ENCODE results near the gene ZNF423. TPM values are rescaled to one million over a fixed set of nuclear protein-coding genes. Genes with fewer than 3 reads are reported as not detected.

The ZNF423 gene
- polyA plus RNA-seq, 1 donor from 2014 or later, result 4.5 TPM

GRCh38 chr16:49703483-49703882, 152.4 kb downstream of the ZNF423 start:
- H2AFZ ChIP-seq (ENCODE audit: low read depth, low read length), result no peak overlapping the region
- no peaks in the 10 kb centered on the region for H3K36me3 ChIP-seq (ENCODE audit: insufficient read depth, low read length)
- TF ChIP-seq EZH2 (IDR thresholded peaks at IDR 0.05; ENCODE audit: borderline replicate concordance, insufficient read depth, low read length, poor library complexity, severe bottlenecking), result no peak
- TF ChIP-seq SMC3 (conservative IDR thresholded peaks at IDR 0.05; ENCODE audit: poor library complexity), result no peak
- TF ChIP-seq, protein P1, sequence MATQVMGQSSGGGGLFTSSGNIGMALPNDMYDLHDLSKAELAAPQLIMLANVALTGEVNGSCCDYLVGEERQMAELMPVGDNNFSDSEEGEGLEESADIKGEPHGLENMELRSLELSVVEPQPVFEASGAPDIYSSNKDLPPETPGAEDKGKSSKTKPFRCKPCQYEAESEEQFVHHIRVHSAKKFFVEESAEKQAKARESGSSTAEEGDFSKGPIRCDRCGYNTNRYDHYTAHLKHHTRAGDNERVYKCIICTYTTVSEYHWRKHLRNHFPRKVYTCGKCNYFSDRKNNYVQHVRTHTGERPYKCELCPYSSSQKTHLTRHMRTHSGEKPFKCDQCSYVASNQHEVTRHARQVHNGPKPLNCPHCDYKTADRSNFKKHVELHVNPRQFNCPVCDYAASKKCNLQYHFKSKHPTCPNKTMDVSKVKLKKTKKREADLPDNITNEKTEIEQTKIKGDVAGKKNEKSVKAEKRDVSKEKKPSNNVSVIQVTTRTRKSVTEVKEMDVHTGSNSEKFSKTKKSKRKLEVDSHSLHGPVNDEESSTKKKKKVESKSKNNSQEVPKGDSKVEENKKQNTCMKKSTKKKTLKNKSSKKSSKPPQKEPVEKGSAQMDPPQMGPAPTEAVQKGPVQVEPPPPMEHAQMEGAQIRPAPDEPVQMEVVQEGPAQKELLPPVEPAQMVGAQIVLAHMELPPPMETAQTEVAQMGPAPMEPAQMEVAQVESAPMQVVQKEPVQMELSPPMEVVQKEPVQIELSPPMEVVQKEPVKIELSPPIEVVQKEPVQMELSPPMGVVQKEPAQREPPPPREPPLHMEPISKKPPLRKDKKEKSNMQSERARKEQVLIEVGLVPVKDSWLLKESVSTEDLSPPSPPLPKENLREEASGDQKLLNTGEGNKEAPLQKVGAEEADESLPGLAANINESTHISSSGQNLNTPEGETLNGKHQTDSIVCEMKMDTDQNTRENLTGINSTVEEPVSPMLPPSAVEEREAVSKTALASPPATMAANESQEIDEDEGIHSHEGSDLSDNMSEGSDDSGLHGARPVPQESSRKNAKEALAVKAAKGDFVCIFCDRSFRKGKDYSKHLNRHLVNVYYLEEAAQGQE (IDR thresholded peaks at IDR 0.05; ENCODE audit: borderline replicate concordance), result no peak
- TF ChIP-seq RAD21 (conservative IDR thresholded peaks at IDR 0.05), result no peak
- TF ChIP-seq TAF1 (IDR thresholded peaks at IDR 0.05; ENCODE audit: low read depth), result no peak
- no peak for TF ChIP-seq EP300 (conservative IDR thresholded peaks at IDR 0.05; ENCODE audit: poor library complexity, severe bottlenecking)
- no peak for TF ChIP-seq MXI1 (conservative IDR thresholded peaks at IDR 0.05; ENCODE audit: poor library complexity, severe bottlenecking)
- no peak for TF ChIP-seq CTCF (IDR thresholded peaks at IDR 0.05; ENCODE audit: poor library complexity, severe bottlenecking)
- no peak for TF ChIP-seq POLR2AphosphoS5 (IDR thresholded peaks at IDR 0.05)
- no peaks in the 10 kb centered on the region for H3K27me3 ChIP-seq (ENCODE audit: insufficient read depth, low read depth, low read length)
- H3K27ac ChIP-seq (ENCODE audit: low read length), result no peak overlapping the region
- H3K4me2 ChIP-seq (ENCODE audit: low read length), result no peak overlapping the region
- H3K79me2 ChIP-seq (replicated peaks; ENCODE audit: insufficient read depth, low read length), result peaks cover 4% of the 10 kb centered on the region
- H3K9ac ChIP-seq (ENCODE audit: low read length), result no peak overlapping the region
- H3K9me3 ChIP-seq (ENCODE audit: low read length), result no peaks in the 10 kb centered on the region
- H3K4me3 ChIP-seq (ENCODE audit: low read length), result no peak overlapping the region
- H3F3A ChIP-seq (ENCODE audit: insufficient read depth, low read length, poor library complexity, severe bottlenecking), result peaks cover 17% of the 10 kb centered on the region
- no peaks in the 10 kb centered on the region for H4K20me1 ChIP-seq (ENCODE audit: insufficient read depth)
- no peaks in the 10 kb centered on the region for H3K9me2 ChIP-seq (ENCODE audit: insufficient read depth, low read length)

DNA sequence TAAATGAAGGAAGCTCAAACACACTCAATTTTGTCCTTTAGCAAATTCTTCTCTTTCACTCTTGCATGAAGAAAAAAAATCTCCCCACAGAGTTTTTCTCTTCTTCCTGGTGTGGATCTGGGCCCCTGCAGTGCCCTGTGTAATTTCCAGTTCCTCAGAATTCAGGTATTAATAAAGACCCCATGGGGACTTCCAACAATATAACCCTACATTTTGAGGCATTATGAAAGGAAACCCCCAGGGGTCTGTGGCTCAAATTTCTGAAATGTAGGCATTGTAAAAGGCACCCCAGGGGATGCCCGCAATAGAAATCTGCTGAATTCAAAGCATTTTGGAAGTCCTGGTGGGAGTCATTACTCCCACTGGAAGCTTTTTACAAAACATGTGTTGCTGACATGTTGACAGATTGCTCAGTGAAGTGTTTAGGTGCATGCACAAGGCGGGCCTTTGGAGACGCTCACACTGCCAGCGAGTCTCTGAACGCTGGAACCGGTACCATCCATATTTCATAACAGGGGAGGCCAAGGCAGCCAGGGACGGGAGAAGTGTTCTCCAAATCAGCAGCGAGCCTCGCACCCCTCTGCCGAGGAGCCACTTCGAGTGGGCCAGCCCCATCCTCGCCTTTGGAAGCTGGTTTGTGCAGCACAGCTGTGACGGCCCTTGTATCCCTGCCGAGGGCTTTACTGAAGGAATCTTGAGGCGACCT, 154.0 kb downstream of the ZNF423 start:
- peak overlapping the region; percentile 59 for H3K9ac ChIP-seq (ENCODE audit: low read length)
- H3K79me2 ChIP-seq (replicated peaks; ENCODE audit: insufficient read depth, low read length), result peaks cover 1% of the 10 kb centered on the region
- peak overlapping the region; percentile 6 for H2AFZ ChIP-seq (ENCODE audit: low read depth, low read length)
- H3K27me3 ChIP-seq (ENCODE audit: insufficient read depth, low read depth, low read length), result no peaks in the 10 kb centered on the region
- peak overlapping the region; percentile 75 for H3K27ac ChIP-seq (ENCODE audit: low read length)
- peak overlapping the region; percentile 63 for H3K4me3 ChIP-seq (ENCODE audit: low read length)
- peak overlapping the region; percentile 64 for H3K4me2 ChIP-seq (ENCODE audit: low read length)
- H3K36me3 ChIP-seq (ENCODE audit: insufficient read depth, low read length), result no peaks in the 10 kb centered on the region
- no peaks in the 10 kb centered on the region for H3K9me3 ChIP-seq (ENCODE audit: low read length)
- H4K20me1 ChIP-seq (ENCODE audit: insufficient read depth), result no peaks in the 10 kb centered on the region
- no peaks in the 10 kb centered on the region for H3K9me2 ChIP-seq (ENCODE audit: insufficient read depth, low read length)
- peak; percentile 76 for TF ChIP-seq MXI1 (conservative IDR thresholded peaks at IDR 0.05; ENCODE audit: poor library complexity, severe bottlenecking)
- no peak for TF ChIP-seq TAF1 (IDR thresholded peaks at IDR 0.05; ENCODE audit: low read depth)
- peak; percentile 82 for TF ChIP-seq POLR2AphosphoS5 (IDR thresholded peaks at IDR 0.05)
- TF ChIP-seq SMC3 (conservative IDR thresholded peaks at IDR 0.05; ENCODE audit: poor library complexity), result peak; percentile 36
- peak; percentile 83 for TF ChIP-seq EP300 (conservative IDR thresholded peaks at IDR 0.05; ENCODE audit: poor library complexity, severe bottlenecking)
- no peak for TF ChIP-seq EZH2 (IDR thresholded peaks at IDR 0.05; ENCODE audit: borderline replicate concordance, insufficient read depth, low read length, poor library complexity, severe bottlenecking)
- peak; percentile 31 for TF ChIP-seq CTCF (IDR thresholded peaks at IDR 0.05; ENCODE audit: poor library complexity, severe bottlenecking)
- TF ChIP-seq, protein P1 (IDR thresholded peaks at IDR 0.05; ENCODE audit: borderline replicate concordance), result peak; percentile 26
- peak; percentile 35 for TF ChIP-seq RAD21 (conservative IDR thresholded peaks at IDR 0.05)
- H3F3A ChIP-seq (ENCODE audit: insufficient read depth, low read length, poor library complexity, severe bottlenecking), result peaks cover 17% of the 10 kb centered on the region
